HG02623 (cell line): ENCODE results near the gene MRPL50.
A peak's percentile ranks its signal among the peaks of the same experiment; 100 is the strongest.
"Not testable (repeated sequence)": the region's sequence is repeated elsewhere in the genome, so short reads cannot be mapped to it uniquely, and the experiment has no call there.

ENCODE experiments used
- ATAC-seq: cut with Tn5 transposase; IDR thresholded peaks from one replicate; pipeline ENCODE4 v1.9.1; 2021; ENCODE audit warnings: moderate library complexity; ENCODE audit not compliant: unreplicated experiment

MRPL50 gene

GRCh38 chr9:101418518-101419430, 20.4 kb upstream of the MRPL50 start:
- no peak for ATAC-seq

DNA sequence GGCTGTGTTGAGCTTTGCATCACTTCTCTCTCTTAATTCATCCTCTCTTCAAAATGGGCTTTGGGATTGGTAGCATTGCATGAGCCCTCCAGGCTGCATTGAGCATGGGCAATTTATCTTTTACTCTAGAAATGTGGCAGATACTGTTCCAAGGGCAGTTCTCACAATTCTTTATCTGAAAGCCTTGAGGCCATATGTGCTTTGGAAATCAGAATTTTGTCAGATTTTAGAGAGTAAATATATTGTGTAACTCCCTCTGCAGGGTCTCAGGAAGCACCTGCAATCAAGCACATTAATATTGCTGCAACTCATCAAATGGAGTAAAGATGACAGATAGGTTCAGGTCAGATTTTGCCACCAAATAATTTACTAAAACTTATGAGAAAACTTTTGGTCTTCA, 19.6 kb upstream of the MRPL50 start:
- ATAC-seq, result no peak

- no peak for ATAC-seq
Observed at GRCh38 chr9:101417389-101417788, 19.0 kb upstream of the MRPL50 start.

GRCh38 chr9:101415578-101415977, 17.2 kb upstream of the MRPL50 start:
- ATAC-seq, result no peak

DNA sequence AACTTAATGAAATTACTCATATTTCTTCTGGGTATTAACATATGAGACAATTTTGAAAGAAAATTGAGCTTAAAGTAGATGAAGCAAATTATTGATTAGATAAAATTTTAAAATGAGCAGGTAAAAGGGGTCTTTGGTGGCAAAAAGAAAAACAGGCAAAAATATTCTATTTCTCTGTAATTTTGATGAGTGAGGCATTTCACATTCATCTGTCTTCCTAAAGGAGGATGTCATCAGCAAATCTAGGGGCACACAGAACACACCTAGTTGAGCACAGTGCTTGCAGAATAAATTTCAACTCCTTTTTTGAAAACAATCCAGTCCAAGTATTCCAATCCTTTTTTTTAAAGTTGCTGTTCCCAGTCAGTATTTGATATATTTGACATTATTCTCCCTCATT, 16.4 kb upstream of the MRPL50 start:
- ATAC-seq, result no peak

GRCh38 chr9:101409079-101409477, 10.7 kb upstream of the MRPL50 start:
- ATAC-seq, result no peak

- ATAC-seq, result no peak
Observed at GRCh38 chr9:101408374-101409078, 10.1 kb upstream of the MRPL50 start.

- ATAC-seq, result no peak
Observed at GRCh38 chr9:101403516-101404285, 5.3 kb upstream of the MRPL50 start.

- ATAC-seq, result no peak
Observed at GRCh38 chr9:101400120-101400519, 1.7 kb upstream of the MRPL50 start.

GRCh38 chr9:101399643-101399970, 1.2 kb upstream of the MRPL50 start:
- no peak for ATAC-seq

DNA sequence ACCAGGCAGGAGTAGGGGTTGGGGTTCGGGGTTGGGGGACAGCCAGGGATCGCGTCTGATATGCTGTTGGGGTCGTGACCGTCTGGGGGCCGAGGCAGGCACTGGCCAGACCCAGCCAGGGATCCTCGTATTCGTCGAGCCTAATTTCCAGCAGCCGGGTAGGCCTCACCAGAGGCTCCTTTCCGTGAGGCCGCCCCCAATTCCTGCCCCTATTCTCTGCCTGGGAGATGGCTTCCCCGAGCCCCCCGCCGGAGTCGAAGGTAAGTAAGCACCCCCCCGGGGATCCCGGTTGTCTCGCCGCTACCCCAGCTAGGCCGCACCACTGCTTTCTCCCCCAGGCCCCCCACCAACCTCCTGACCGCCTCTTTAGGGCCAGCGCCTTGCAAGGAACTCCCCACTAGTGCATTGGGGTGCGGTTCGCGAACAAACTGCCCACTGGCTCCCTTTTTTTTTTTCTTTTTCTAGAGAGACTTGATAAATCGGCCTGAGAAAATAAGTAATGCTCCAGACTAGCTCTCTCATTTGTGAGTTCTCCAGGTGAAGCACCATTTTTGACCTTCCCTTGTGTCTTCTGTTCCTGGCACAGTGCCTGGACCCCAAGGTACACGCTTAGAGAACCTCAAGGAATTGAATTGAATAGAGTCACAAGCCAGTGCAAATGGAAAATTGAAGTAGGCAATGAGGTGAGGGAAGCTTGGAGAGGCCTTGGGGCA, 668 bp upstream of the MRPL50 start:
- ATAC-seq, result peak; percentile 4

GRCh38 chr9:101397746-101398067, 711 bp downstream of the MRPL50 start:
- ATAC-seq, result no peak

DNA sequence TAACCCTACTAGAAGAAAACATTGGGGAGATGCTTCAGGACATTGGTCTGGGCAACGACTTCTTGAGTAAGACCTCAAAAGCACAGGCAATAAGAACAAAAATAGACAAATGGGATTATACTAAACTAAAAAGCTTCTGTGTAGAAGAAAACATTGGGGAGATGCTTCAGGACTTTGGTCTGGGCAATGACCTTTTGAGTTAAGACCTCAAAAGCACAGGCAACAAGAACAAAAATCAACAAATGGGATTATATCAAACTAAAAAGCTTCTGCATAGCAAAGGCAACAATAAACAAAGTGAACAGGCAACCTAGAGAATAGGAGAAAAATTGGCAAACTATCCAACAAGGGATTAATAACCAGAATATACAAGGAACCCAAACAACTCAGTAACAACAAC, 3.7 kb downstream of the MRPL50 start:
- no peak for ATAC-seq

GRCh38 chr9:101393135-101393534, 5.3 kb downstream of the MRPL50 start:
- ATAC-seq, result no peak

DNA sequence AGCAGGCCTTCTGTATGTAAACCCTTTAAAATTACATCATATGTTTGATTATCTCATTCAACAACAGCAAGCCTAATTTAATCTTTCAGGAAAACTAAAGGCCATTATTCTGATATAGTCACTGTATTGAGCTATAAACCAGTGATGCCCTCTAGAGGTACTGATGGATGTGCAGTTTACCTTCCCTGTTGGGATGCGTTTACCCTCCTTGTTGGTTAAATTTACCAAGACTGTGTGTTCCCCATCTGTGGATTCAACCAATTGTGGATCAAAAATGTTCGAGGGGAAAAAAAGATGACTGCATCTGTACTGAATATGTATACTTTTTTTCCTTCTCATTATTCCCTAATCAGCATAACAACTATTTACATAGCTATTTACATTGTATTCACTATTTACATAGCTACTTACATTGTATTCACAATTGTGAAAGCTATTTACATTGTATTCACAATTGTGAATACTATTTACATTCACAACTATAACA, 9.9 kb downstream of the MRPL50 start:
- ATAC-seq, result no peak

DNA sequence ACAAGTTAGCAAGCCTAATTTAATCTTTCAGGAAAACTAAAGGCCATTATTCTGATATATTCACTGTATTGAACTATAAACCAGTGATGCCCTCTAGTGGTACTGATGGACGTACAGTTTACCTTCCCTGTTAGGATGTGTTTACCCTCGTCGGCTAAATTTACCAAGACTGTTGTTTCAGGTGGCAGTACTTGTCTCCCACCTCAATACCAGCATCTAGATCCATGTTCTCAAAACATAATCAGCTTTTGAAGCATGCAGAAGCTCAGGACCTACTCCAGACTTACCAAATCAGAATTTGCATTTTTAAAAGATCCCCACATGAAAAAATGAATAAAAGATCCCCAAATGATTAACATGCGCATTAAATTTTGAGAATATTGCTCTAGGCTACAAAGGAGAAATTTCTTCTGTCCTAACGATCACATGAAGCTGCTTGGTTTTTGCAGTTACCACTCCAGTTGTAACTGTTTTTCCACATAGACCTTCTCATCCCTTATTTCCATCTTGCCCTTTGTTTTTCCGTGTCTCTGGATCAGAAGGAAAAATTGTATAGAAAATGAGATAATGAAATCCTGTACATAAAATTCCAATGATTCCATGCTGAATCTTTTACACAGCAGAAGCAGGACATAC, 10.4 kb downstream of the MRPL50 start:
- peak; percentile 81 for ATAC-seq

- ATAC-seq, result not testable (repeated sequence)
Observed at GRCh38 chr9:101384873-101385536, 13.4 kb downstream of the MRPL50 start, which contains the start of gene BAAT. Gene BAAT, minus strand, starts transcription at chr9:101385006. Its CDS starts 13,602 bp downstream, at chr9:101371404.

- no peak for ATAC-seq
Observed at GRCh38 chr9:101383361-101383760, 15.1 kb downstream of the MRPL50 start.

GRCh38 chr9:101381833-101382342, 16.5 kb downstream of the MRPL50 start:
- ATAC-seq, result no peak

DNA sequence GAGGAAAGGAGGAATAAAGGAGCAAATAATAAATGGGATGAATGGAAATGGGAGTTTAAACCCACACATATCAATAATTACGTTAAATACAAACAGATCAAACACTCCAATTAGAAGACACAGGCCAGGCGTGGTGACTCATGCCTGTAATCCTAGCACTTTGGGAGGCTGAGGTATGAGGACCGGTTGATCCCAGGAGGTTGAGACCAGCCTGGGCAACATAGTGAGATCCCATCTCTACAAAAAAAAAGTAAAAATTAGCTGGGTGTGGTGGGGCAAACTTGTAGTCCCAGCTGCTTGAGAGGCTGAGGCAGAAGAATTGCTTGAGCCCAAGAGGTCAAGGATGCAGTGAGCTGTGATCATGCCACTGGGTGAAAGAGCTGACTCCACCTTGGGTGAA, 17.3 kb downstream of the MRPL50 start:
- no peak for ATAC-seq
